Stomach (tissue), 4 donors: Measurements from ENCODE around the gene MRAS.

Experiments
- EP300 ChIP-seq: sonication (generic); formaldehyde crosslinking; IDR thresholded peaks from one replicate; pipeline ENCODE4 v1.6.1; 2017; ENCODE audit warnings: antibody characterized with exemption
- POLR2A ChIP-seq, 4 donors: fragments of 450-650 bp; IDR thresholded peaks; one replicate each; pipeline ENCODE4 v1.6.1; 2016; ENCODE audit warnings: antibody characterized with exemption in 4 of 4, control low read depth in 2 of 4, mild to moderate bottlenecking in 1 of 4, moderate library complexity in 1 of 4
- TF ChIP-seq, protein P1 (sequence below), 7 experiments: fragments of 450-650 bp in 4 of 7; fragments of 200-600 bp in 3 of 7; sonication (generic) in 3 of 7; IDR thresholded peaks; one replicate each; pipeline ENCODE4 v1.5.1; 2016 to 2019; ENCODE audit warnings: antibody characterized with exemption in 7 of 7, control low read depth in 2 of 7, mild to moderate bottlenecking in 1 of 7

DNA sequence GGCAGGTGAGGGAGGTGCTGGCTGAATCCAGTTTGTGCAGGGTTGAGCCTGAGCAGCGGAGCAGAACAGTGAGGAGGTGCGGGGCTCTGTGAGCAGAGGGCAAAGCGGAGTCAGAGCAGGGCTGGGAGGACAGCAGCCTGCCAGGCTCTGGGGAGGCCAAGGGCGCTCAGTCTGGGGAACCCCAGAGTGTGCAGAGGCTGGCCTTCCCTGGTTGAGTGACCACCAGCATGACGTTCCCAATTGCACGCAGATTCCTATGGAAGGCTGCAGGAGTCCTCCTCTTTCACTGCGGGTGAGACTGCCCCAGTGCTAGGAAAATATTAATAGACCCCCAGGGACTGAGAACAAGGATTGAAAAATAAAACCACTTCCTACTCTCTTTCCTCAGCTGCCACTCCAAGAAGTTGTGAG, 13.2 kb downstream of the MRAS start:
- TF ChIP-seq, protein P1, sequence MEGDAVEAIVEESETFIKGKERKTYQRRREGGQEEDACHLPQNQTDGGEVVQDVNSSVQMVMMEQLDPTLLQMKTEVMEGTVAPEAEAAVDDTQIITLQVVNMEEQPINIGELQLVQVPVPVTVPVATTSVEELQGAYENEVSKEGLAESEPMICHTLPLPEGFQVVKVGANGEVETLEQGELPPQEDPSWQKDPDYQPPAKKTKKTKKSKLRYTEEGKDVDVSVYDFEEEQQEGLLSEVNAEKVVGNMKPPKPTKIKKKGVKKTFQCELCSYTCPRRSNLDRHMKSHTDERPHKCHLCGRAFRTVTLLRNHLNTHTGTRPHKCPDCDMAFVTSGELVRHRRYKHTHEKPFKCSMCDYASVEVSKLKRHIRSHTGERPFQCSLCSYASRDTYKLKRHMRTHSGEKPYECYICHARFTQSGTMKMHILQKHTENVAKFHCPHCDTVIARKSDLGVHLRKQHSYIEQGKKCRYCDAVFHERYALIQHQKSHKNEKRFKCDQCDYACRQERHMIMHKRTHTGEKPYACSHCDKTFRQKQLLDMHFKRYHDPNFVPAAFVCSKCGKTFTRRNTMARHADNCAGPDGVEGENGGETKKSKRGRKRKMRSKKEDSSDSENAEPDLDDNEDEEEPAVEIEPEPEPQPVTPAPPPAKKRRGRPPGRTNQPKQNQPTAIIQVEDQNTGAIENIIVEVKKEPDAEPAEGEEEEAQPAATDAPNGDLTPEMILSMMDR (IDR thresholded peaks at IDR 0.05): no peak
- no peak for TF ChIP-seq POLR2A (IDR thresholded peaks at IDR 0.05)
- no peak for TF ChIP-seq EP300
